Posterior cingulate gyrus (tissue), 11 donors: ENCODE results near the gene UPK3A.
"Not testable (repeated sequence)": the region's sequence is repeated elsewhere in the genome, so short reads cannot be mapped to it uniquely, and the experiment has no call there.

Source experiments
- DNase-seq, 10 donors: peaks; one replicate each; pipeline versions ENCODE4 v3.0.0 to v3.0.0-alpha.2; 2020 to 2021; ENCODE audit warnings: mixed read lengths in 3 of 10
- intact Hi-C: fragments of 100-400 bp; cut with DNase I; formaldehyde crosslinking; loops from one replicate; pipeline ENCODE4 v1.15.1; 2023

UPK3A gene

DNA sequence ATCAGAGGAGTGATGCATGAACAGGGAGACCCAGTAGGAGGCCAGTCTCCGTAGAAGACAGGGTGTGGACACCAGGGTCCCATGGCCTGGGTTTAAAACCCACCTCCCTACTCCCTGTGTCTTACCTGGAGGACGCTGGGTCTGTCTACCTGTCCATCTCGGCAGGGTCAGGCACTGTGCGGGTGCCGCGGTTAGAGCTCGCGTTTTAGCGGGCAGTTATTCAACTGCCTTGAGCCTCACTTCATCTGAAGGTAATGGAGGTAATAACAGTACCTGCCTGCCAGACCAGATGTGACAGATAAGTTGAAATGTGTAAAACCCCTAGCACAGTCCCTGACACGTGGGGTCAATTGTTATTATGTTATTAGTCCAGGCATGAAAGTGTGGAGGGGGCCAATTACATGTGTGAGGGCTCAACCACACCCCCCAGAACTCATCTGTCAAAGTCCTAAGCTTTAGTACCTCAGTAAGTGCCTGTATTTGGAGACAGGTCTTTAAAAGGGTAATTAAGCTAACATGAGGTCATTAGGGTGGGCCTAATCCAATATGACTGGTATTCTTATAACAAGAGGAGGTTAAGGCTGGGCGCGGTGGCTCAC, 8.1 kb upstream of the UPK3A start:
- no peak for DNase-seq
- intact Hi-C loops = no loop called here

DNA sequence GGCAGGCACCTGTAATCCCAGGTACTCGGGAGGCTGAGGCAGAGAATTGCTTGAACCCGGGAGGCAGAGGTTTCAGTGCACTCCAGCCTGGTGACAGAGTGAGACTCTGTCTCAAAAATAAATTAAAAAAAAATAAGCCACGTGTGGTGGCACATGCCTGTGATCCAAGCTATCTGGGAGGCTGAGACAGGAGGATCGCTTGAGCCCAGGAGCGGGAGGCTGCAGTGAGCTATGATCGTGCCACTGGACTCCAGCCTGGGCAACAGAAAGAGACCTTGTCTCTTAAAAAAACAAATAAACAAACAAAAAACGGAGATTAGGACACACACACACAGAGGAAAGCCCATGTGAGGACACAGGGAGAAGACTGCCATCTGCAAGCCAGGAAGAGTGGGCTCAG, 7.0 kb upstream of the UPK3A start:
- DNase-seq, intact Hi-C loops: not testable (repeated sequence)

DNA sequence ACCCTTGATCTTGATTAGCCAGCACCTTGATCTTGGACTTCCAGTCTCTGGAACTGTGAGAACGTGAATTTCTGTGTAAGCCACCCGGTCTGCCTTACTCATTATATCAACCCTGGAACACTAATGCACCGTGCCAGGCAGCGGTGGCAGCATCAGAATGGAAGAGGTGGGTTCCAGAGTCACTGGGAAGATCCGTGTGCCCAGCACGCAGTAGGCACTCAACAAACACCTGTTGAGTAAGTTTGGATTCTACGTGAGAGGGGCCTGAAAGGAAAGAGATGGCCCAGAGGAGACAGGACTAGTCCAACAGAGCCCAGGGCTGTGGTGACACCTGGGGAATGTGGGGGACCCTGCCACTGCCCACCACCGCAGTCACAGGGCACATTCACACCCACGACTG, 6.6 kb upstream of the UPK3A start:
- intact Hi-C loops = no loop called here
- DNase-seq = no peak

DNA sequence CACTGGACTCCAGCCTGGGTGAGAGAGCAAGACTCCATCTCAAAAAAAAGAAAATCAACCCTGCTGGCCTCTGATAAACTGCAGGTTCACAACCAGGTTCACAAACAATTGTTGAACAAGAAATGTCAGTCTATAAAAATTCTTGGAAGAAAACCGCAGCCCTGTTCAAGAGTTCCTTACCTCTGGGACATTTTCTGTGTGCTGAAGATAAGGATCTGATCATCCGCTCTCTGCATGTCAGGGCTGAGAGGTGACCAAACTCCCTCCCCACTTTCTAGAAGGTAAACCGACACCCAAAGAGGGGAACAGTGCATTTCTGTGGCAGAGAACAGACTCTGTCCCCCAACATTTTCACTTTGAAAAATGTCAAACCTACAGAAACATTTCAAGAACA, 4.2 kb upstream of the UPK3A start:
- intact Hi-C loops = no loop called here
- DNase-seq = no peak

DNA sequence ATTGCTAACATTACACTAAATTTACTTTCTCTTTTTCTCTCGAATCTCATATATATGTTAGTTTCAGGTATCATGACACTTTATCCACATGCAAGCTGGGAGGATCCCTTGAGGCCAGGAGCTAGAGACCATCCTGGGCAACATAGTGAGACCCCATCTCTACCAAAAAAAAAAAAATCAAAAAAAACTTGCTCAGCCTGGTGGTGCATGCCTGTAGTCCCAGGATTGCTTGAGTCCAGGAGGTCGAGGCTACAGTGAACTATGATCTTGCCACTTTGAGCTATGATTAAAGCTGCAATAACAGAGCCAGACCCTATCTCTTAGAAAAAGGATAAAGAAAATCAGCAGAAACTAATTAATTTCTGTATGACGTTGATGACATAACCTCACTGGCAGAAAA, 3.7 kb upstream of the UPK3A start:
- intact Hi-C loops = no loop called here
- no peak for DNase-seq

DNA sequence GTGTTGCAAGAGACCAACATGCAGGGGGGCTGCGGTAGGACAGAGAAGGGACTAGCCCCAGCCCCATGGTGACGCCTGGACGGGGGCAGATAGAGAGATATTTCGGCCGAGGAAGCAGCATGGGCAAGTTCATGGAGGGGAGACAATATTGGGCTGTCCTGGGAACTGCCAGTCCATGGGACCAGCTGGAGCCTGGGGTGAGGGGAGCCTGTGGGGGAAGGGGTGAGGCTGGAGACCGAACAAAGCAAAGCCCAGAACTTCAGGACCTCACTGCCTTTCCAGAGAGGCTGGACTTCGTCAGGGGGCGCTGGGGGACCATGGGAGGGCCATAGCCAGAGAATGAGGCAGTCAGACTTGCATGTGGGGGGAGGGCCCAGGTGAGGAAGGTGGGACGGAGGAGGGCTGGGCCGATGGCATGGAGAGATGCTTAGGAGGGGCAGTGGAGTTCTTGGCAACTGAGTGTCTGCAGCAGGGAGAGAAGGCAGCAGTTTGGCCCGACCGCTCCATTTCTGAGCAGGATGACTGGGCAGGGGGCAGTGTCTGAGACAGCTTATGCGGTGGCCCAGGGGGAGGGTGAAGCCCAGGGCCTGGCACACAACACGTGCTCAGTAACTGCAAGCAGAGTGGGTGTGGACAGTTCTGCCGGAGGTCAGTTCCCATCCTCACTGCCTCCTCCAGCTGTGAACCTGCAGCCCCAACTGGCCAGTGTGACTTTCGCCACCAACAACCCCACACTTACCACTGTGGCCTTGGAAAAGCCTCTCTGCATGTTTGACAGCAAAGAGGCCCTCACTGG, 712 bp downstream of the UPK3A start:
- no peak for DNase-seq
- intact Hi-C loops = no loop called here

DNA sequence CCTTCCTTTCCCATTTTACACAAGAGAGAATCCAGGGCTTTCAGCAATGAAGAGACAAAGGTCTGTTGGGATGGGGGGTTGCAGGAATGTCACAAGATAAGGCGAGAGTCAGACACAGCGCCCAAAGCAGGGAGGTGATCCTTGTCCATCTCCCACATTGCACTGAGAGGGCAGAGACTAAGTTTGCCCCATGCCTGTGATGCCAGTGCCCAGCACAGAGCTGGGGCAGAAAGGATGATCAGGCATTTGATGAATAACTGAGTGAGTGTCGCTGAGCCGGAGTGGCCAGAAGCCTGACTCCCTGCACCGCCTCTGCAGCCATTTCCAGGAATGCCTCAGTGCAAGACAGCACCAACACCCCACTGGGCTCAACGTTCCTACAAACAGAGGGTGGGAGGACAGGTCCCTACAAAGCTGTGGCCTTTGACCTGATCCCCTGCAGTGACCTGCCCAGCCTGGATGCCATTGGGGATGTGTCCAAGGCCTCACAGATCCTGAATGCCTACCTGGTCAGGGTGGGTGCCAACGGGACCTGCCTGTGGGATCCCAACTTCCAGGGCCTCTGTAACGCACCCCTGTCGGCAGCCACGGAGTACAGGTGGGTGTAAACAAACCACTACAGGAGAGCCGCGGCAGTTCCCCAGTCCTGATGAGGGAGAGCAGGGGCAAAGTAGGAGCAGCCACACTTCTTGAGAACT, 2.3 kb downstream of the UPK3A start:
- no peak for DNase-seq
- intact Hi-C loops = no loop called here

DNA sequence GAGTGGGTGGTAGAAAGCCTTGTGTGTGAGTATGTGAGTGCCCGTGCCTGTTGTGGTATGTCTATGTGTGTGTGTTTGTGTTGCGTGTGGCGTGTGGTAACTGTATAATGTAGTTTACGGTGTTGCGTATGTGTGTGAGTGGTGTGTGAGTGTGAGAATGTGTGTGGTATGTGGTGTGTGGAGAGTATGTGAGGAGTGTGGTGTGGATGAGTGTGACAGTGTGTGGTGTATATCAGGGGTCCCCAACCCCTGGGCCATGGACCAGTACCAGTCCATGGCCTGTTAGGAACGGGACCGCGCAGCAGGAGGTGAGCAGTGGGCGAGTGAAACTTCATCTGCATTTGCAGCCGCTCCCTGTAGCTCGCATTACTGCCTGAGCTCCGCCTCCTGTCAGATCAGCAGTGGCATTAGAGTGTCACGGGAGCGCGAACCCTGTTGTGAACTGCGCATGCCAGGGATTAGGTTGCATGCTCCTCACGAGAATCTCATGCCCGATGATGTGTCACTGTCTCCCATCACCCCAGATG, 5.7 kb downstream of the UPK3A start:
- DNase-seq = no peak
- intact Hi-C loops = no loop called here

DNA sequence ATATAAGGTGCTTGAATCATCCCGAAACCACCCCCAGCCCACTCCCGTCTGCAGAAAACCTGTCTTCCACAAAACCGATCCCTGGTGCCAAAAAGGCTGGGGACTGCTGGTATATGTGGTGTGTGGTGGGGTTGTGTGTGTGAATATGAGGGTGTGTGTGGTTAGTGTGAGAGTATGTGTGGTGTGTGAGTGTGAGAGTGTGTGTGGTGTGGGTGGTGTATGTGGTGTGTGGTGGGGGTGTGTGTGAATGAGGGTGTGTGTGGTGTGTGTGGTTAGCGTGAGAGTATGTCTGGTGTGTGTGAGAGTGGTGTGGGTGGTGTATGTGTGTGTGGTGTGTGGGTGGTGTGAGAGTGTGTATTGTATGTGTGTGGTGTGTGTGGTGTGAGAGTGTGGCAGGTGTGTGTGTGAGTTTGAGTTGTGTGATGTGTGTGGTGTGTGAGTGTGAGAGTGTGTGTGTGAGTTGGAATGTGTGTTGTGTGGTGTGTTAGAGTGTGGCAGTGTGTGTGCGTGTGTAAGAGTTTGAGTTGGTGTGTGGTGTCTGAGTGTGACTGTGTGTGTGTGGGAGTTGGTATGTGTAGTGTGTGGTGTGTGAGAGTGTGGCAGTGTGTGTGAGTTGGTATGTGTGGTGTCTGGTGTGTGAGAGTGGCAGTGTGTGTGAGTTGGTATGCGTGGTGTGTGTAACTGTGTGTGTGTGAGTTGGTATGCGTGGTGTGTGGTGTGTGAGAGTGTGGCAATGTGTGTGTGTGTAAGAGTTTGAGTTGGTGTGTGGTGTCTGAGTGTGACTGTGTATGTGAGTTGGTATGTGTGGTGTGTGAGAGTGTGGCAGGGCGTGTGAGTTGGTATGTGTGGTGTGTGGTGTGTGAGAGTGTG, 6.5 kb downstream of the UPK3A start:
- intact Hi-C loops = no loop called here
- DNase-seq = no peak

DNA sequence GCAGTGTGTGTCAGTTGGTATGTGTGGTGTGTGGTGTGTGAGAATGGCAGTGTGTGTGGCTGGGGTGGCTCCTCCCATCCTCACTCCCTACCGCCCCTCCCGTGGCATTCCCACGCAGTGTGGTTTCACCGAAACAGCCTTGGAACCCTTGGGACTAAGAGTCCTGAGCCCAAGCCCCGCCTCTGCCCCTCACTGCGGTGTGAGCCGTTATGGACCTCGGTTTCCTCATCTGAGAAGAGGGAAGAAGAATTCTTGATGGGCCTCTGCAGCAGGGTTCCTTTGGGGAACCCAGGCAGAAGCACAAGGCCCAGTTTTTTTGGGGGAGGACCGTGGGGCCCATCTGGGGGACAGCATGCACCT, 7.2 kb downstream of the UPK3A start:
- intact Hi-C loops = no loop called here
- DNase-seq = no peak

DNA sequence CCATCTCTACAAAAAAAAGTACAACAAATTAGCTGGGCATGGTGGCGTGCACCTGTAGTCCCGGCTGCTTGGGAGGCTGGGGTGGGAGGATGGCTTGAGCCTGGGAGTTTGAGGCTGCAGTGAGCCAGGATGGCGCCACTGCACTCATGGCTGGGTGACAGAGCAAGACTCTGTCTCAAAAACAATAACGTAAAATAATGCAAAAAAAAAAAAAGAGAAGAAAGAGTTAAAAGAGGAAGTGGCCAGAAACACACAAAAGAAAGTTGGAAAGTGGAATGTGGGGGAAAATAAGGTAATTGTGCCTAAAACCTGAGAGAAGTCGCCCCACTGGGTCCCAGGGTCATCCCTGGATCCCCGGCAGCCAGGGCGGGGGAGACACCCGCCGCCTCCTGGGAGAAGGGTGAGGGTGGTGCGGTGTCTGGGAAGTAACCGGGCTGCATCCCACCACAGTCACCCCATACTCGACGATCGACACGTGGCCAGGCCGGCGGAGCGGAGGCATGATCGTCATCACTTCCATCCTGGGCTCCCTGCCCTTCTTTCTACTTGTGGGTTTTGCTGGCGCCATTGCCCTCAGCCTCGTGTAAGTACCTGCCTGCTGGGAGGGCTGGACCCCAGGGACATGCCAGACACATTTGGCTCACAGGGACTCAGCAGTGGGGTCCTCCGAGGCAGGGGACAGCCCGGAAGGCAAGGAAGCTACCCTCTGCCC, 8.1 kb downstream of the UPK3A start:
- DNase-seq = peak in 1 of 10 donors; percentile 44
- intact Hi-C loops = no loop called here

DNA sequence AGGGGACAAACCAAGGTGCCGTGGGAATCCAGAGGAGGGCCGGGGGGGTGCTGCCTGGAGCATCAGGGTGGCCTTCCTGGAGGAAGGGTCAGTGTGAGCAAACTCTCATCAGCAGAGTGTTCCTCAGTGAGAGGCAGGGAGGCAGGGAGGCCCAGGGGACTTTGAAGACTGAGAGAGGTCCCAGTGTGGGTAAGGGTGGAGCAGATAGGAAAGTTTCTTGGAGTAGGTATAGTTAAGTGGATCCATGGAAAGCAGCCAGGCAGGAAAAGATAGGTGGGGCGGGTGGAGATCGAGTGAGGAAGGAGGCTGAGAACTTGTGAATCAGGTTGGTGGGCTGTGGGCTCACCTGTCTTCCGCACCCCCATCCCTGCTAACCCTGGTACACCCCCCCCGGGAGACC, 9.3 kb downstream of the UPK3A start:
- intact Hi-C loops = no loop called here
- DNase-seq = no peak

DNA sequence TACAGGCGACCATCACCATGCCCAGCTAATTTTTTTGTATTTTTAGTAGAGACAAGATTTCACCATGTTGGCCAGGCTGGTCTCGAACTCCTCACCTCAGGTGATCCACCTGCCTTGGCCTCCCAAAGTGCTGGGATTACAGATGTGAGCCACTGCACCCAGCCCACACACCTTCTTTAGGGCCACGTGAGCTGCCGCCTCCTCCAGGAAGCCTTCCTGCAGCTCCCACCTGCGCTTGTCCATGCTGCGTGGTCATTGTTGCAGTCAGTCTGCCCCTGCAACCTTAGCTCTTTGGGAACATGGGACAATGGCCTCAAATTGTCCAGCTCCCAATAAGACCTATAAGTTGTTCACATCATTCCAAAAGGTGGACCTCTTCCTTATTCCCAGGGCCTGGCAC, 10.3 kb downstream of the UPK3A start:
- intact Hi-C loops, DNase-seq: not testable (repeated sequence)

DNA sequence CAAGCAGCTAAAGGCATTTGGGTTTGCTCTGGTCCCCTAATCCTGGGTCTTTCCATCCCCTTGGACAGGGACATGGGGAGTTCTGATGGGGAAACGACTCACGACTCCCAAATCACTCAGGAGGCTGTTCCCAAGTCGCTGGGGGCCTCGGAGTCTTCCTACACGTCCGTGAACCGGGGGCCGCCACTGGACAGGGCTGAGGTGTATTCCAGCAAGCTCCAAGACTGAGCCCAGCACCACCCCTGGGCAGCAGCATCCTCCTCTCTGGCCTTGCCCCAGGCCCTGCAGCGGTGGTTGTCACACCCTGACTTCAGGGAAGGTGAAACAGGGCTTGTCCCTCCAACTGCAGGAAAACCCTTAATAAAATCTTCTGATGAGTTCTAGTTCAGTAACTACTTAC, 10.7 kb downstream of the UPK3A start:
- peak in 1 of 10 donors; percentile 59 for DNase-seq
- intact Hi-C loops = no loop called here

DNA sequence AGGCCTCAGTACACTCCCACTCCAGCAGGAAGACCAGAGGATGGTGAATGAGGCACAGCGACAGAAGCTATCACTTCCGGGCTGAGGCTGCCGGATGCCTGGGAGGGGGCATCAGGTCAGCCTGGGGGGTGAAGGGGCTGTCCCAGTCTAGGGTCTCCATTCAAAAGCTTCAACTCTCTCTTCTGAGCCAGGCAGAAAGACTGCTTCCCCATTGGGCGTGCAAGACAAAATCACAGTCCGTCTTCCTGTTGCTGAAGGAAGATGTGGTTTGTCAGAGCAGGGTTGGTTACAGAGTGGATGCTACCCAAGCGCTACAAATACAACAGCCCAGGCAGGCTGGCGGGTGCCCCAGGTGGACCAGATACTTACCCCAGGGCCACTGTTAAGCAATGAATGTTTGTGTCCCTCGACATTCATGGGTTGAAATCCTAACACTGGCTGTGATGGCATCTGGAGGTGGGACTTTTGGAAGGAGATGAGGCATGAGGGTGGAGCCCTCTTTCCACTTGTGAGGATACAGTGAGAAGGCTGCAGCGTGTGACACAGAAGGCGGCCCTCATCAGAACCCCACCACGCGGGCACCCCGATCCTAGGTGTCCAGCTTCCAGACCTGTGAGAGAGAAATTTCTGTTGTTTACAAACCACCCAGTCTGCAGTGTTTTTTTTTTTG, 12.0 kb downstream of the UPK3A start:
- DNase-seq = no peak
- intact Hi-C loops = no loop called here

DNA sequence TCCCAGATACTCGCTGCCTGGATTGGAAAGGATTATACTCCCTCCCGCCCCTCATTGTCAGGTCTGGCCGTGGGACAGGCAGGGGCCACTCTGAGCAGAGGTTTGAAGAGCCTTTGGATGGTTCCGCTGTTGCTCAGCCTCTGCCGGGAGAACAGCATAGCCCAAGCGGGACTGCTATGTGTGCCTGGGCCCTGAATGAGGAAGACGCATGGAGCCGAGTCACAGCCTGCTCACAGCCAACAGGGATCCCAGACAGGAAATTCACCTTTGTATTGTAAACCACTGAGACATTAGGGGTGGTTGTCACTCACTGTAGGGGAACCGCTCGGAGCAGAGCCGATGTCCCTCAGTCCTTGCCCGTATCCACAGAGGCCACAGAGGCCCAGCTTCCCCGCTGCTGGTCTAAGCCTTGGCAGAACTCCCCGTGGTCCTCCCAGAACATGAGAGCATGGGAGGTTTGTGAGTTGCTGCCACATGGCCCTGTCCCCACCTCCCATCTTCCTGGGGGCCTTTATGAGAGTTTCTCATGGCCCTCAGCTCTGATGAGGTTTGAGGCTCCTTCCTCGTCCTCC, 14.3 kb downstream of the UPK3A start:
- intact Hi-C loops = no loop called here
- DNase-seq = peak in 1 of 10 donors; percentile 52

DNA sequence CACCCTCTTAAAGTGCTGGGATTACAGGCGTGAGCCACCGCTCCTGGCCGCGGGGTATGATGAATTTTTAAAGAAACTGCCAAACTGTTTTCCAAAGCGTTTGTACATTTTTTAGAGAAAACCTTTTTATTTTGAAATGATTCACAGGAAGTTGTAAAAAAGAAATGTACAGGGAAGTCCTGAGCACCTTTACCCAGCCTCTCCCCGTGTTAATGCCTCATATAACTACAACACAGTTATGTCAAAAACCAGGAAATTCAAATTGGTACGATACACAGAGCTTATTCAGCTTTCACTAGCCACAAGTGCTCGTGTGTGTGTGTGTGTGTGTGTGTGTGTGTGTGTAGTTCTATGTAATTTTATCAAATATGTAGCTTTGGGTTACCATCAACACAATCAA, 18.0 kb downstream of the UPK3A start:
- intact Hi-C loops = no loop called here
- no peak for DNase-seq

DNA sequence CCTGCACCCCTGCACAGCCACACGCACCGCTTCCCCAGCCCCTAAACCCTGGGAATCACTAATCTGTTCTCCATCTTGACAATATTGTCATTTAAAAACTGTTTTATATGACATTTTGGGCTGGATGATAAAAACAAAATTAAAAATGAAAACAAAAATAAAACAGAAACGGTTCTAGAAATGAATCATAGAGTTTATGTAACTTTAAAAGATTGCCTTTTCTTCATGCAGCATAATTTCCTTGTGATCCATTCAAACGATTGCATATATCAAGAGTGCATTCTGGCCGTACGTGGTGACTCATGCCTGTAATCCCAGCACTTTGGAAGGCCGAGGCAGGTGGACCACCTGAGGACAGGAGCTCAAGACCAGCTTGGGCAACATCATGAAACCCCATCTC, 18.4 kb downstream of the UPK3A start:
- intact Hi-C loops = no loop called here
- no peak for DNase-seq

DNA sequence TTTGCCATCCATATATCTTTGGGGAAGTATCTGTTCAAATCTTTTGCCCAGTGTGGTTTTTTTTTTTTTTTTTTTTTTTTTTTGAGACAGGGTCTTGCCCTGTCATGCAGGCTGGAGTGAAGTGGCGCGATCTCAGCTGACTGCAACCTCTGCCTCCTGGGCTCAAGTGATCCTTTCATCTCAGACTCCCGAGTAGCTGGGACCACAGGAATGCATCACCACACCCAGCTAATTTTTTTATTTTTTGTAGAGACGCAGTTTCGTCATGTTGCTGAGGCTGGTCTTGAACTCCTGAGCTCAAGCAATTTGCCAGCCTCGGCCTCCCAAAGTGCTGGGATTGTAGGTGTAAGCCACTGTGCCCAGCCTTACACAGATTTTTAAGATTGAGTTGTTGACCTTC, 20.2 kb downstream of the UPK3A start:
- intact Hi-C loops = loop anchor here (5.0 kb wide), 1 partner anchor 38 kb away; no protein-coding TSS in a partner anchor
- no peak for DNase-seq
